Activated naive CD4-positive, alpha-beta T cell treated with anti-CD3 and anti-CD28 coated beads, Interleukin-2, amount 50 U/mL, for 24 hours (primary cell): ENCODE measurements around the gene YY1AP1.
"Not testable (repeated sequence)": the region's sequence is repeated elsewhere in the genome, so short reads cannot be mapped to it uniquely, and the experiment has no call there.

ENCODE experiments used
- H3K27ac Mint-ChIP-seq: one replicate; pipeline ENCODE4 v1.8.0; 2021; ENCODE audit warnings: mild to moderate bottlenecking, mixed read lengths
- H3K27me3 Mint-ChIP-seq: one replicate; pipeline ENCODE4 v1.8.0; 2021; ENCODE audit warnings: mixed read lengths
- H3K36me3 Mint-ChIP-seq: one replicate; pipeline ENCODE4 v1.8.0; 2021; ENCODE audit warnings: mixed read lengths
- H3K4me1 Mint-ChIP-seq: one replicate; pipeline ENCODE4 v1.8.0; 2021; ENCODE audit warnings: mixed read lengths
- H3K4me3 Mint-ChIP-seq: one replicate; pipeline ENCODE4 v1.8.0; 2021; ENCODE audit warnings: mild to moderate bottlenecking, mixed read lengths
- H3K9me3 Mint-ChIP-seq: one replicate; pipeline ENCODE4 v1.8.0; 2021; ENCODE audit warnings: mixed read lengths

YY1AP1 gene

GRCh38 chr1:155673003-155673402 lies 15.6 kb downstream of the YY1AP1 start:
- H3K36me3 Mint-ChIP-seq, result peaks cover 18% of the 10 kb centered on the region
- no peak overlapping the region for H3K4me3 Mint-ChIP-seq
- no peaks in the 10 kb centered on the region for H3K9me3 Mint-ChIP-seq
- H3K27ac Mint-ChIP-seq, result no peak overlapping the region
- H3K27me3 Mint-ChIP-seq, result no peaks in the 10 kb centered on the region
- H3K4me1 Mint-ChIP-seq, result no peaks in the 10 kb centered on the region

DNA sequence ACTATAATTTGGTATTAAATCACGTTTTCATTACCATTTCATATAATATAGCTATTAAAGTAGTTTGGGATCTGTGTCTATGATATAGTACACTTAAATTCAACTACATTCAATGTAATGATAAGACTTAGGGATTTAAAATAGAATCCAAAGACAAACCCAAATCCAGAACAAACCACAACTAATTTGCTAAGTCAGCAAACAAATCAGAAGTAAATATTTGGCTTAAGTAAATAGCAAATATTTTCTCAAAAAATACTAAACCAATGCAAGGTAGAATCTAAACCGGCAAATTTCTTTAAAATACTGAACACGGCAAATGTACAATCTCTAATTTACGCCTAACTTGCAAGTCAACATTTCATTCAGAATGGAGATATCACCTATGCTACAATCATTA lies 16.8 kb downstream of the YY1AP1 start:
- Mint-ChIP-seq H3K27me3 (no peaks in the 10 kb centered on the region), H3K4me3 (no peak overlapping the region), H3K36me3 (peaks cover 15% of the 10 kb centered on the region), H3K4me1 (no peaks in the 10 kb centered on the region), H3K9me3 (no peaks in the 10 kb centered on the region), H3K27ac (no peak overlapping the region)

- Mint-ChIP-seq H3K4me1 (no peaks in the 10 kb centered on the region), H3K4me3 (no peak overlapping the region), H3K27me3 (no peaks in the 10 kb centered on the region), H3K9me3 (no peaks in the 10 kb centered on the region), H3K27ac (no peak overlapping the region), H3K36me3 (peaks cover 13% of the 10 kb centered on the region)
These were observed 19.1 kb downstream of the YY1AP1 start for GRCh38 chr1:155669233-155670162.

- not testable (repeated sequence) for H3K4me3 Mint-ChIP-seq
- H3K36me3 Mint-ChIP-seq, result peaks cover 14% of the 10 kb centered on the region
These were observed 27.3 kb downstream of the YY1AP1 start for GRCh38 chr1:155661239-155661638.

GRCh38 chr1:155657463-155657862 lies 31.1 kb downstream of the YY1AP1 start:
- no peaks in the 10 kb centered on the region for H3K27me3 Mint-ChIP-seq
- no peaks in the 10 kb centered on the region for H3K4me1 Mint-ChIP-seq
- no peak overlapping the region for H3K27ac Mint-ChIP-seq
- no peaks in the 10 kb centered on the region for H3K9me3 Mint-ChIP-seq
- H3K36me3 Mint-ChIP-seq, result peaks cover 12% of the 10 kb centered on the region
- no peak overlapping the region for H3K4me3 Mint-ChIP-seq

More at GRCh38 chr1:155661239-155661638, 27.3 kb downstream of the YY1AP1 start:
- not testable (repeated sequence) for H3K9me3 Mint-ChIP-seq, H3K4me1 Mint-ChIP-seq, H3K27ac Mint-ChIP-seq, H3K27me3 Mint-ChIP-seq

DNA sequence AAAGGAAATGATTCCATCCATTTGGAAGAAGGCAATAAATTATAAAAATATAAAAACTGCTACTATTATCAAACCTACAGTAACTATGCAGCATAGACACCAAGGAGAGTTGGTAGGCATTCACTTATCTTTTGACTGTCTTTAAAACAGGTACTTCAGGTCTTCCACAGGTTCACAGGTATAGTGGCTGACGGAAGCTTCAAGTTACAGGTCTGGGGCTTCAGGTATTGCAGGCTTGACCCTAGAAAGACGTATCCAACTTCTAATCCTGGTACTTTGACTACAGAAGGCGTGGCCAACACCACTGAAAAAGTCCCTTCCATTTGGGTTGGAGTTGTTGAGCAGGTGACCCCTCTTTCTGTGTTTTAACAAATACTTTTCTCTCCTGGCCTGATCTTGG lies 35.6 kb downstream of the YY1AP1 start:
- H3K4me1 Mint-ChIP-seq, result no peaks in the 10 kb centered on the region
- no peaks in the 10 kb centered on the region for H3K9me3 Mint-ChIP-seq
- no peaks in the 10 kb centered on the region for H3K27me3 Mint-ChIP-seq
- no peak overlapping the region for H3K27ac Mint-ChIP-seq
- no peak overlapping the region for H3K4me3 Mint-ChIP-seq
- no peaks in the 10 kb centered on the region for H3K36me3 Mint-ChIP-seq

- H3K27ac Mint-ChIP-seq, result no peak overlapping the region
- H3K27me3 Mint-ChIP-seq, result no peaks in the 10 kb centered on the region
- no peak overlapping the region for H3K4me3 Mint-ChIP-seq
- no peaks in the 10 kb centered on the region for H3K36me3 Mint-ChIP-seq
- H3K4me1 Mint-ChIP-seq, result no peaks in the 10 kb centered on the region
- no peaks in the 10 kb centered on the region for H3K9me3 Mint-ChIP-seq
These were observed 36.5 kb downstream of the YY1AP1 start for GRCh38 chr1:155651861-155652661.

- Mint-ChIP-seq H3K27ac (no peak overlapping the region), H3K4me3 (no peak overlapping the region), H3K4me1 (no peaks in the 10 kb centered on the region), H3K36me3 (peaks cover 4% of the 10 kb centered on the region), H3K9me3 (no peaks in the 10 kb centered on the region), H3K27me3 (no peaks in the 10 kb centered on the region)
These were observed 38.3 kb downstream of the YY1AP1 start for GRCh38 chr1:155650231-155650757.

DNA sequence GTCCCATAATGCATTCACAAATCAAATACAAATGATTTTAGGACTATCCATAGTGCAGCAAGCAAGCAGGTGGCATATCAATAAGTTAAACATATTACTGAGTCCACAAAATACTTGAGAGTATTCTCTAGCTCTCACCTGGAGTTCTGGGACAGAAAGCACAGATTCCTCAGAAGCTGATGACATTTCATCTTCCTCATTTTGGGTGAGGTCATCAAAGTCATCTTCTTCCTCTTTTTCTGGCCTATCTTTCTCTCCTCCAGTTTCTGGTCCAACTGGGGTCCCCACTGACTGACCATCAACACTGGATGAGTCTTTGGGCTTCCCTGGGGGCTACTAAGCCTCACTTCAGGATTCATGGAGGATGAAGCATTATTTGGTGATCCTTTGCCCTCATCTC lies 38.9 kb downstream of the YY1AP1 start:
- no peak overlapping the region for H3K4me3 Mint-ChIP-seq
- no peaks in the 10 kb centered on the region for H3K4me1 Mint-ChIP-seq
- H3K27me3 Mint-ChIP-seq, result no peaks in the 10 kb centered on the region

GRCh38 chr1:155648207-155649147 lies 40.1 kb downstream of the YY1AP1 start:
- Mint-ChIP-seq H3K4me3 (no peak overlapping the region), H3K27me3 (no peaks in the 10 kb centered on the region), H3K36me3 (peaks cover 4% of the 10 kb centered on the region), H3K9me3 (no peaks in the 10 kb centered on the region), H3K4me1 (no peaks in the 10 kb centered on the region), H3K27ac (no peak overlapping the region)

More for the DNA sequence above, 38.9 kb downstream of the YY1AP1 start:
- Mint-ChIP-seq H3K27ac (no peak overlapping the region), H3K9me3 (no peaks in the 10 kb centered on the region), H3K36me3 (peaks cover 4% of the 10 kb centered on the region)

DNA sequence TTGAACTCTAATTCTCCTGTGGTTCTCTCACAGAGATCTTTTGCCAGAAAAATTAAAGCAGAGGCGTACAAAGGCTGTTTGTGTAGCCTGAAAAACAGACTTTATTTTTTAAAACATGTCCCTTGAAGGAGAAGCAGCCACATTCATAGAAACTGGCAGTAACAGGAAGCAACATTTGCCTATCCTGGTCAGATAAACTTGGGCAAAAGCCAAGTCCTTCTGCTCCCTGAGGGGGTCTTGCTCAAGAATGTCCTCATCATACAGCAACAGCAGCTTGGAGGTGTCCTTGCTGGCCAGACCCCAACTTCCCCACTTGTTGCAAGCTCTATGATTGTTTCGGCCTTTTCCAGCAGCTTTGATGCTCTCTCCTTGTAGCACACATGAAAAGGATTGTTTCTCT lies 42.3 kb downstream of the YY1AP1 start:
- no peak overlapping the region for H3K27ac Mint-ChIP-seq
- H3K4me3 Mint-ChIP-seq, result no peak overlapping the region
- H3K4me1 Mint-ChIP-seq, result no peaks in the 10 kb centered on the region
- H3K36me3 Mint-ChIP-seq, result peaks cover 4% of the 10 kb centered on the region
- H3K27me3 Mint-ChIP-seq, result no peaks in the 10 kb centered on the region
- no peaks in the 10 kb centered on the region for H3K9me3 Mint-ChIP-seq

DNA sequence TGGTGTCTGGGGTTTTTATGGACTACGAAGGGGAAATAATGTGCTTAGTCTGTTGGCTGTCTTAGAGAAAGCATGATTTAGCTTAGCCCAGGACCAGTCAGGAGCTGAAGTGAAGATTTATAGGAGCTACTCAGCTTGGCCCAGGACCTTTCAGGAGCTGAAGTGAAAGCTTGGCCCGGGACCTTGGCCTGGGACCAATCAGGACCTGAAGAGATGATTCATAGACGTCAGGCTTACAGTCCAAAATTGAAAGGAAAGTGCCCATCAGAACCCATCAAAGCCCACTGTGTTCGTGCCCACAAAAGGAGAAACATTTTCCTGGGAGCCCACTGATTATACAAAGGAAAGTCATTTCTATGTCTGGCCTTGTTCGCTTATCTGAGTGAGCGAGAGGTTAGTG lies 42.9 kb downstream of the YY1AP1 start:
- Mint-ChIP-seq H3K27me3 (no peaks in the 10 kb centered on the region), H3K27ac (no peak overlapping the region), H3K4me3 (no peak overlapping the region)

GRCh38 chr1:155645034-155645598 lies 43.5 kb downstream of the YY1AP1 start:
- H3K36me3 Mint-ChIP-seq, result peaks cover 4% of the 10 kb centered on the region
- no peaks in the 10 kb centered on the region for H3K4me1 Mint-ChIP-seq
- no peaks in the 10 kb centered on the region for H3K9me3 Mint-ChIP-seq
- H3K27ac Mint-ChIP-seq, result no peak overlapping the region
- H3K27me3 Mint-ChIP-seq, result no peaks in the 10 kb centered on the region
- H3K4me3 Mint-ChIP-seq, result no peak overlapping the region

More for the DNA sequence above, 42.9 kb downstream of the YY1AP1 start:
- H3K4me1 Mint-ChIP-seq, result no peaks in the 10 kb centered on the region
- peaks cover 4% of the 10 kb centered on the region for H3K36me3 Mint-ChIP-seq
- no peaks in the 10 kb centered on the region for H3K9me3 Mint-ChIP-seq

DNA sequence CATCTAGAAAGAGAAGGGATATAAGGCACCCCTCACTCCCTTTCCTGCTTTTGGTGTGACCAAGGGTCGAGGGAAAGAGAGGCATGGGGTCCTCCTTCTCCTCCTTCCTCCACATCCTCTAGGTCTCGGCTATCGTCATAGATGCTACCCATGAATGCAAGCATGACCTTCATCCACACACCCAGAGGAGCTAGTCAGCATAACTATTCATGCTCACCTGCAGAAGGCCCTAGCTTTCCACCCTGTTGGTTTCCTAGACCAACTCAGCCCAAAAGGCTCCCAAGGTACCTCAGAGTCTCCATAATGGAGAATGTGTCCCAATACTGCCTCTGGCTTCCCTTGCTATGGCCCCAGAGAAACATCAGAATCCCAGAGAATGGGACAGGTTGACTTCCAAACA lies 45.3 kb downstream of the YY1AP1 start:
- peaks cover 4% of the 10 kb centered on the region for H3K36me3 Mint-ChIP-seq
- H3K27ac Mint-ChIP-seq, result no peak overlapping the region
- H3K4me1 Mint-ChIP-seq, result peaks cover 2% of the 10 kb centered on the region

More for the DNA sequence above, 45.3 kb downstream of the YY1AP1 start:
- Mint-ChIP-seq H3K27me3 (no peaks in the 10 kb centered on the region), H3K9me3 (no peaks in the 10 kb centered on the region), H3K4me3 (no peak overlapping the region)
